HepG2 (cell line): ENCODE data around the gene KXD1. TPM values are rescaled to one million over a fixed set of nuclear protein-coding genes. Genes with fewer than 3 reads are reported as not detected.

Experiments used
- ATAC-seq: fragments of 200-7000 bp; cut with Tn5 transposase; 3 replicates; pipeline ENCODE4 v1.9.1; 2020; ENCODE audit warnings: mild to moderate bottlenecking, moderate library complexity
- BruUV-seq: library from RNA; stranded (reverse); fragments of 400-500 nt; replicated peaks from 2 replicates; lab custom pipeline; 2021; lab: Mats Ljungman, UMichigan
- CTCF ChIA-PET: fragments of 300-600 bp; formaldehyde crosslinking; extraction: SDS; loops from one replicate; lab custom pipeline; 2021; ENCODE audit warnings: low total read pairs, inconsistent platforms, low intra/inter-chr PET ratio; lab: Yijun Ruan, JAX
- POLR2A ChIA-PET: fragments of 350-600 bp; sonication (Branson Sonifier 250); formaldehyde crosslinking; loops from one replicate; lab custom pipeline; 2020; ENCODE audit warnings: antibody characterized with exemption, inconsistent platforms; lab: Yijun Ruan, JAX
- DNase-seq: peaks from one replicate; pipeline ENCODE4 v3.0.0-alpha.2; 2015; ENCODE audit warnings: low spot score
- FAIRE-seq: peaks from 3 replicates; lab custom pipeline; 2011; peaks lifted over from hg19 to GRCh38; lab: Jason Lieb, UNC
- H2AFZ ChIP-seq: one replicate; pipeline ENCODE4 v1.6.1; 2011; ENCODE audit warnings: low read length, inconsistent platforms
- H3K27ac ChIP-seq: fragments of 300-600 bp; 3 replicates; pipeline ENCODE4 v1.8.0; 2011; ENCODE audit warnings: mixed run types, mild to moderate bottlenecking, mixed read lengths, low read length, inconsistent platforms; ENCODE audit not compliant: insufficient read depth; ENCODE audit errors: extremely low read length
- H3K27me3 ChIP-seq, 2 experiments: fragments of 200-600 bp in 1 of 2; 2 replicates in 1 of 2; 3 replicates in 1 of 2; pipeline versions ENCODE4 v1.6.0 to v1.8.0; 2011; ENCODE audit warnings: low read length in 2 of 2, mild to moderate bottlenecking in 2 of 2, moderate library complexity in 2 of 2, inconsistent platforms in 1 of 2; ENCODE audit not compliant: insufficient read depth in 2 of 2, control insufficient read depth in 1 of 2
- H3K36me3 ChIP-seq, 2 experiments: fragments of 200-600 bp in 1 of 2; replicated peaks in 1 of 2; 2 replicates in 1 of 2; 3 replicates in 1 of 2; pipeline versions ENCODE4 v1.5.1 to v1.8.0; 2011; ENCODE audit warnings: low read length in 2 of 2, inconsistent platforms in 1 of 2; ENCODE audit not compliant: insufficient read depth in 2 of 2, control insufficient read depth in 1 of 2
- H3K4me1 ChIP-seq: 2 replicates; pipeline ENCODE4 v1.5.1; 2012; ENCODE audit warnings: low read length, inconsistent platforms; ENCODE audit not compliant: insufficient read depth
- H3K4me2 ChIP-seq: 2 replicates; pipeline ENCODE4 v1.6.0; 2011; ENCODE audit warnings: low read depth, low read length, inconsistent platforms
- H3K4me3 ChIP-seq, 3 experiments: fragments of 200-600 bp in 1 of 3; sonication (generic), shearing (Covaris generic) in 1 of 3; replicated peaks in 1 of 3; 2 replicates each; pipeline ENCODE4 v1.5.1; 2011 to 2016; ENCODE audit warnings: low read length in 3 of 3, inconsistent platforms in 2 of 3, low read depth in 2 of 3, mild to moderate bottlenecking in 2 of 3, control low read depth in 1 of 3, mixed read lengths in 1 of 3; ENCODE audit not compliant: insufficient read depth in 1 of 3
- H3K79me2 ChIP-seq: one replicate; pipeline ENCODE4 v1.6.1; 2011; ENCODE audit warnings: low read length, inconsistent platforms; ENCODE audit not compliant: insufficient read depth
- H3K9ac ChIP-seq: 2 replicates; pipeline ENCODE4 v1.6.0; 2011; ENCODE audit warnings: mild to moderate bottlenecking, low read depth, low read length, inconsistent platforms; ENCODE audit not compliant: insufficient read depth
- H3K9me3 ChIP-seq: 2 replicates; pipeline ENCODE4 v1.5.1; 2012; ENCODE audit warnings: mild to moderate bottlenecking, low read length
- H4K20me1 ChIP-seq: 2 replicates; pipeline ENCODE4 v1.6.0; 2011; ENCODE audit warnings: inconsistent platforms, mild to moderate bottlenecking, low read length, moderate library complexity; ENCODE audit not compliant: insufficient read depth
- AGO2 ChIP-seq: fragments of 200-400 bp; formaldehyde crosslinking; optimal IDR thresholded peaks from 2 replicates; pipeline ENCODE3; 2017; ENCODE audit warnings: mild to moderate bottlenecking, low read depth, low read length, moderate library complexity
- KLF15 ChIP-seq: sonication (generic); formaldehyde crosslinking; IDR thresholded peaks from 2 replicates; pipeline ENCODE4 v1.8.1; 2023; ENCODE audit warnings: borderline replicate concordance, mild to moderate bottlenecking, inconsistent platforms, missing genetic modification reagents, mixed read lengths
- POLR2A ChIP-seq, 2 experiments: IDR thresholded peaks; 2 replicates each; pipeline ENCODE4 v1.6.1; 2011; ENCODE audit warnings: low read depth in 2 of 2, low read length in 2 of 2, mild to moderate bottlenecking in 1 of 2, moderate library complexity in 1 of 2; ENCODE audit not compliant: insufficient read depth in 1 of 2
- POLR2G ChIP-seq: fragments of 200-400 bp; formaldehyde crosslinking; IDR thresholded peaks from 2 replicates; pipeline ENCODE4 v1.6.1; 2018; ENCODE audit warnings: mild to moderate bottlenecking, low read depth, low read length, moderate library complexity
- RBFOX2 ChIP-seq: fragments of 200-400 bp; formaldehyde crosslinking; IDR thresholded peaks from 2 replicates; pipeline ENCODE4 v1.6.1; 2017; ENCODE audit warnings: low read depth, mild to moderate bottlenecking, low read length
- RFX3 ChIP-seq: IDR thresholded peaks from 2 replicates; pipeline ENCODE4 v1.6.1; 2016; ENCODE audit warnings: missing biosample characterization, missing genetic modification reagents
- SSRP1 ChIP-seq: IDR thresholded peaks from 2 replicates; pipeline ENCODE4 v1.6.1; 2016; ENCODE audit warnings: control low read depth
- ZNF326 ChIP-seq: sonication (generic); formaldehyde crosslinking; IDR thresholded peaks from 2 replicates; pipeline ENCODE4 v1.4.0; 2020; ENCODE audit warnings: missing genetic modification reagents, borderline replicate concordance
- ZNF552 ChIP-seq: sonication (generic); formaldehyde crosslinking; IDR thresholded peaks from 2 replicates; pipeline ENCODE4 v1.9.0; 2022; ENCODE audit warnings: missing genetic modification reagents, mild to moderate bottlenecking, borderline replicate concordance
- ZNF772 ChIP-seq: sonication (generic); formaldehyde crosslinking; IDR thresholded peaks from 2 replicates; pipeline ENCODE4 v1.5.0; 2020; ENCODE audit warnings: mild to moderate bottlenecking, missing genetic modification reagents
- WGBS: methylation state at CpG from one replicate; pipeline ENCODE4 v1.1.6; 2017; ENCODE audit warnings: low lambda C conversion rate; 5-methylcytosine and 5-hydroxymethylcytosine counted together
- in situ Hi-C: cut with HindIII; loops from 2 replicates; pipeline ENCODE4 v1.10.0; 2017; ENCODE audit warnings: low pct_unique_long_range_greater_than_20kb; ENCODE audit not compliant: extremely low pct_ligation_motif_present
- intact Hi-C: fragments of 100-400 bp; cut with micrococcal nuclease; formaldehyde crosslinking; loops from one replicate; pipeline ENCODE4 v1.10.0; 2022; ENCODE audit not compliant: unreplicated experiment
- polyA plus RNA-seq, 8 experiments: library from polyadenylated mRNA; depleted of rRNA in 3 of 8; stranded (reverse) in 7 of 8; unstranded in 1 of 8; fragments of >200 nt; fragmentation: Illumina TruSeq in 4 of 8; extraction: Trizol in 4 of 8; gene quantifications; 2 replicates each; pipeline versions ENCODE4 v1.2.1 to v1.2.3, GENCODE V29; 2011 to 2016; ENCODE audit warnings: low read depth in 4 of 8, missing spikeins in 1 of 8, mixed read lengths in 1 of 8; ENCODE audit not compliant: insufficient read depth in 1 of 8
- total RNA-seq, 5 experiments: library from RNA; depleted of rRNA; stranded (reverse); fragments of >200 nt; fragmentation: Illumina TruSeq; extraction: Trizol; gene quantifications; 2 replicates each; pipeline ENCODE4 v1.2.3, GENCODE V29; 2016; ENCODE audit warnings: low read depth in 1 of 5
- TF ChIP-seq, protein P1 (sequence below): sonication (generic); formaldehyde crosslinking; IDR thresholded peaks from 2 replicates; pipeline ENCODE4 v1.8.1; 2023; ENCODE audit warnings: mild to moderate bottlenecking, moderate library complexity, missing genetic modification reagents

Gene KXD1
- total and polyA plus RNA-seq, 2 of the 13 experiments (the other 11 are each of a cell fraction or from before 2014, with no cell fraction given) = 44.6 to 143 TPM

DNA sequence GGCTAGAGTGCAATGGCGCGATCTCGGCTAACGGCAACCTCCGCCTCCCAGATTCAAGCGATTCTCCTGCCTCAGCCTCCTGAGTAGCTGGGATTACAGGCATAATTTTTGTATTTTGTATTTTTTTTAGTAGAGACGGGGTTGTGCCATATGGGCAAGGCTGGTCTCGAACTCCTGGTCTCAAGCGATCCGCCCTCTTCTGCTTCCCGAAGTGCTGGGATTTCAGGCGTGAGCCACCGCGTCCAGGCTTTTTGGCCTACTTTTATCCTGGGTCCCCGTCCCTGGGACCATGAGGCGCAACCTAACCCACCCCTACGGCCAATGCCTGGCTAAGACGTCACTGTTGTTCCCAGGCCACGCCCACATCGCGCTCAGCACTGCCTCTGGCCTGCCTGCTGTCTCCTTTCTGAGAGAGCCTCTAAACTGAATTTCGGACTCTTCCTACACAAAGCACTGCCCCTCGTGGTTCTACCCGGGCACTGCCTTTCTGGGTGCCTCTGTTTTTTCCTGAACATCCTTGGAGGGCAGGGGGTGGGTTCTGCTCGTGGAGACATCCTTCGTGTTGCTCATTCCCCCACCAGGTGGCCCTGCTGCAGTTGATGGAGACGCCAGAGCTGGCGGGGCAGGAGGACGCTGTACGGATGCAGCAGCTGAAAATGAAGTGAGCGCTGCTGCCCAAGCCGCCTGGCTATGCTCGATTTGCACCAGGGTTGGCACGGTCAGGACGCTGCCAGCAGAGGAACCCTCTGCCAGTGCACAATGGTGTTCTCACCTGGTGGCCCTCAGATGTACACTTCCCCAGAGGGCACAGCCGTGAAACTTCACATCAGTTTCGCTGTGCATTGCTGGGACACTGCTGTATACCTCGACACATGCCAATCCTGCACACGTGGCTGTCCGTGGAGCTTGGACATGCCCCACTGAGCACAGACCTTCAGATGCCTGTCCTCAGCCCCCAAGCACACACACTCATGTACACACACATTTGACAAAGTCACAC lies 32.9 kb downstream of the KXD1 start (continued):
- TF ChIP-seq, protein P1, sequence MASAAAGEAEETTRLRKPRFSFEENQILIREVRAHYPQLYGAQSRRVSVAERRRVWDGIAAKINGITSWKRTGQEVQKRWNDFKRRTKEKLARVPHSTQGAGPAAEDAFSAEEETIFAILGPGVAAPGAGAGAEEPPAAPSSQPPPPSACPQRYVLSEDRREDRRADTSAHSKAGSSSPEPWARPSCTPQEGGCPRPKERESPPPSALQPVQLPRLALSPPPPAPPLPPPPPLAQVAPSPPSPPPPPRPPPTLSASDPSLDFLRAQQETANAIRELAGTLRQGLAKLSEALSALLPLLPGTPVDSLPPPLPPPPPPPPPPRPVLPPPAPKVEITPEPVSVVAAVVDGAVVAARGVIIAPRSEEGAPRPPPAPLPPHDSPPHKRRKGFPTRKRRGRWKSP (CRISPR knock-in tag) = 0 out of 2 replicates have a peak, but pooled peaks have one; percentile 25
- 0 out of 2 replicates have a peak, but pooled peaks have one; percentile 20 for TF ChIP-seq ZNF772 (CRISPR knock-in tag)
- TF ChIP-seq ZNF326 (CRISPR knock-in tag) = peak; percentile 74
- 0 out of 2 replicates have a peak, but pooled peaks have one; percentile 49 for TF ChIP-seq ZNF552 (CRISPR knock-in tag)

DNA sequence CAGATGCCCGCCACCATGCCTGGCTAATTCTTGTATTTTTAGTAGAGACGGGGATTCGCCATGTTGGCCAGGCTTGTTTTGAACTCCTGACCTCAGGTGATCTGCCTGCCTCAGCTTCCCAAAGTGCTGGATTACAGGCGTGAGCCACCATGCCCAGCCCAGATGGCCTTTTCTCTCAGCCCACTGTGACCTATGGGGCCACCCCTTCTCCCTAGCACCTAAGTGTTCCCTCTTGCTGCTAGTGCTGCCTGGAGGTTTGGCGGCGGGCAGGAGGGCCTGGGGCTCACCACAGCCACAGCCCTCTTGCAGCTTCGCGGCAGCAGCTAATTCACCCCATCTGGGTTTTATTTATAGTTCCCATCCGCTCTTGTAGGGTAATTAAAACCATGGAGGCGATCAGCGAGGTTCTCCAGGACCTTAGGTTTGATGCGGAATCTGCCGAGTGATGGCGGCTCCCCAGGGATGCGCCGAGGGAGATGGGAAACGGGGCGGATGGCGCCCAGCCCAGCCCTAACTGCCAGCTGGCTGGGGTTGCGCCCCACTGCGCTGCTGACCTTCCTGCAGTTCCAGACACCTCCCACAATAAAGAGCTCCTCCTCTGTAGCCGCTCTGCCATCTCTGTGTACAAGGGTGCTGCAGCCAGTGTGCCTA lies 34.2 kb downstream of the KXD1 start:
- TF ChIP-seq SSRP1 (CRISPR knock-in tag) (peak; percentile 70; the same call in 1 of the 2 replicates), KLF15 (no peak), AGO2 (peak; percentile 75), RFX3 (CRISPR knock-in tag) (no peak), RBFOX2 (0 out of 2 replicates have a peak, but pooled peaks have one; percentile 36), POLR2A (IDR thresholded peaks at IDR 0.05; ENCODE audit: insufficient read depth in 1 of 2, low read depth in 2 of 2, low read length in 2 of 2) (peak in 1 of 2 experiments; percentile 51; a peak in 1 of 4 replicates), POLR2G (peak; percentile 20; the same call in 1 of the 2 replicates)
- FAIRE-seq = no peak
- H3K79me2 ChIP-seq = no peaks in the 10 kb centered on the region
- in situ Hi-C loops = loop anchor here (5.0 kb wide), 1 partner anchor 85 kb away; no protein-coding TSS in a partner anchor
- BruUV-seq = no TSS peak
- no peak for DNase-seq
- WGBS = 98% methylated on average over 17 of the region's 22 CpGs
- peaks cover 21% of the 10 kb centered on the region for H3K4me1 ChIP-seq
- peaks cover 3 to 25% of the 10 kb centered on the region in 2 experiments; a peak in 4 of 5 replicates for H3K36me3 ChIP-seq
- 0 out of 2 replicates have a peak, but pooled peaks cover 2% of the 10 kb centered on the region for H4K20me1 ChIP-seq
- ChIA-PET CTCF (no interaction called here), POLR2A (interaction anchor here (1.9 kb wide), 1 partner anchor 20 kb away, joined by 6 read pairs; the partner anchor contains the start of gene UBA52)
- no peak overlapping the region for H3K4me2 ChIP-seq
- H3K4me3 ChIP-seq = no peak overlapping the region
- no peak overlapping the region for H3K27ac ChIP-seq
- H2AFZ ChIP-seq = no peak overlapping the region
- no peak for ATAC-seq
- no peak overlapping the region for H3K9ac ChIP-seq
- H3K9me3 ChIP-seq = no peaks in the 10 kb centered on the region
- H3K27me3 ChIP-seq = no peaks in the 10 kb centered on the region
- intact Hi-C loops = no loop called here
